Left hindlimb (tissue), 1 donor: ENCODE measurements around the gene COL11A1.

Source experiments
- DNase-seq: peaks from one replicate; pipeline ENCODE4 v3.0.0-alpha.2; 2018

The COL11A1 gene

GRCh38 chr1:102896771-102897170, 211.6 kb downstream of the COL11A1 start:
- DNase-seq, result no peak

GRCh38 chr1:102896286-102896685, 212.0 kb downstream of the COL11A1 start:
- DNase-seq, result no peak

- DNase-seq, result no peak
These were observed 216.3 kb downstream of the COL11A1 start for GRCh38 chr1:102891868-102892625.

- DNase-seq, result no peak
These were observed 221.7 kb downstream of the COL11A1 start for GRCh38 chr1:102886638-102887037.

GRCh38 chr1:102884238-102884637, 224.1 kb downstream of the COL11A1 start:
- no peak for DNase-seq

GRCh38 chr1:102879439-102879993, 228.8 kb downstream of the COL11A1 start:
- DNase-seq, result no peak

- no peak for DNase-seq
These were observed 232.6 kb downstream of the COL11A1 start for GRCh38 chr1:102875756-102876155.

GRCh38 chr1:102872526-102872925, 235.8 kb downstream of the COL11A1 start:
- no peak for DNase-seq

GRCh38 chr1:102872097-102872496, 236.2 kb downstream of the COL11A1 start:
- no peak for DNase-seq

GRCh38 chr1:102863704-102864103, 244.6 kb downstream of the COL11A1 start:
- no peak for DNase-seq

- no peak for DNase-seq
These were observed 247.1 kb downstream of the COL11A1 start for GRCh38 chr1:102861247-102861646.

GRCh38 chr1:102858695-102859094, 249.6 kb downstream of the COL11A1 start:
- no peak for DNase-seq

GRCh38 chr1:102857251-102857650, 251.1 kb downstream of the COL11A1 start:
- no peak for DNase-seq

GRCh38 chr1:102853701-102854187, 254.6 kb downstream of the COL11A1 start:
- DNase-seq, result no peak

GRCh38 chr1:102853136-102853535, 255.2 kb downstream of the COL11A1 start:
- DNase-seq, result no peak

GRCh38 chr1:102852613-102853012, 255.7 kb downstream of the COL11A1 start:
- no peak for DNase-seq

GRCh38 chr1:102851616-102852015, 256.7 kb downstream of the COL11A1 start:
- no peak for DNase-seq

GRCh38 chr1:102842606-102843005, 265.7 kb downstream of the COL11A1 start:
- no peak for DNase-seq

GRCh38 chr1:102840741-102841140, 267.6 kb downstream of the COL11A1 start:
- no peak for DNase-seq

- no peak for DNase-seq
These were observed 270.3 kb downstream of the COL11A1 start for GRCh38 chr1:102838016-102838415.

- DNase-seq, result no peak
These were observed 270.8 kb downstream of the COL11A1 start for GRCh38 chr1:102837551-102837950.

- no peak for DNase-seq
These were observed 271.3 kb downstream of the COL11A1 start for GRCh38 chr1:102836991-102837390.

GRCh38 chr1:102834688-102835320, 273.5 kb downstream of the COL11A1 start:
- no peak for DNase-seq

GRCh38 chr1:102833151-102833550, 275.2 kb downstream of the COL11A1 start:
- DNase-seq, result no peak
